Osteocyte (in vitro differentiated cells): Measurements from ENCODE around the gene FBLIM1. TPM values are rescaled to one million over a fixed set of nuclear protein-coding genes. Genes with fewer than 3 reads are reported as not detected.

Experiments used
- DNase-seq: peaks from one replicate; pipeline ENCODE4 v3.0.0; 2021; ENCODE audit warnings: mixed read lengths; ENCODE audit not compliant: unreplicated experiment; ENCODE audit errors: extremely low spot score
- H3K27ac Mint-ChIP-seq: one replicate; pipeline ENCODE4 v1.8.0; 2021; ENCODE audit warnings: mild to moderate bottlenecking, mixed read lengths; ENCODE audit not compliant: unreplicated experiment
- H3K27me3 Mint-ChIP-seq: one replicate; pipeline ENCODE4 v1.8.0; 2021; ENCODE audit warnings: mixed read lengths; ENCODE audit not compliant: unreplicated experiment
- H3K36me3 Mint-ChIP-seq: one replicate; pipeline ENCODE4 v1.8.0; 2021; ENCODE audit warnings: mixed read lengths; ENCODE audit not compliant: unreplicated experiment
- H3K4me1 Mint-ChIP-seq: one replicate; pipeline ENCODE4 v1.8.0; 2021; ENCODE audit warnings: mixed read lengths; ENCODE audit not compliant: unreplicated experiment
- H3K4me3 Mint-ChIP-seq: one replicate; pipeline ENCODE4 v1.8.0; 2021; ENCODE audit warnings: mild to moderate bottlenecking, moderate library complexity, mixed read lengths; ENCODE audit not compliant: unreplicated experiment
- H3K9me3 Mint-ChIP-seq: one replicate; pipeline ENCODE4 v1.8.0; 2021; ENCODE audit warnings: mixed read lengths; ENCODE audit not compliant: unreplicated experiment
- total RNA-seq: library from RNA; stranded (reverse); gene quantifications from 2 replicates; pipeline ENCODE4 v1.2.1, GENCODE V29; 2021
- TF ChIP-seq, protein P1 (sequence below): fragments of 200-600 bp; sonication (generic); IDR thresholded peaks from 2 replicates; pipeline ENCODE4 v1.5.0; 2021; ENCODE audit warnings: antibody characterized with exemption, mild to moderate bottlenecking, moderate library complexity

Gene FBLIM1
- total RNA-seq, 1 donor from 2014 or later: 149 TPM

DNA sequence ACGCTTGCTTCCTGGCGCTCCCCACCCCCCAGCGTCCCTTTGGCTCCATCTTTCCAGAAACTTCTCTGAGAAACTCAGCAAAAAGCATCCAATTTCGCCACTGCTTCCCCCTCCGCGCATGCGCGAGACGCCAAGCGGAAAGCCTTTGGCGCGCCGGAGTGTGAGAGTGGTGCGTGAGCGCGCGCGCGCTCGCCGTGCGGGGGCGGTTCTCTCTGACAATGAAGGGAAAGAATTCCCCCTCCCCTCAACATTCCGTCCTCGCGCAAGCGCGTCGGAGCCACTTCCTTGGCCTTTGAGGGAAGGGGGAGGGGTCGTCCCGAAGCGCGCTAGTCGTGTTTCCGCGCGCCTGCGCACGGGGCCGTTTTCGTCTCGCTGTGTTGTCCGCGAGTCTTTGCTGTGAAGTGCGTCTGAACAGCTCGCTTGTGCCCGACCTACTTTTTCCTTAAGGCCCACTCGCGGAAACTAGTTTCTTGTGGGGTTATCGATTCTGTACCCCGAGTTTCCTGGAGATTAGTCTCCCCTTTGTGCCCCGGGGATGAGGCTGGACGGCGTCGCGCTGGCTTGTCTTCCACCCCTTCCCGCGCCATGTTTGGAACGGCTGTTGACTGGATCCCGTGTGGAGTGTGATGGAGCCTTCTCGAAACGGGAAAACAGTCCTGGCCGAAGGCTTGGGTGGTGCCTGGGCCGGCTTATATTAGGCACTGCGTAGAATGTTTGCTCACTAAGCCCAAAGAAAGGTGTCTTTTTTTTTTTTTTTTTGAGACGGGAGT lies 77.3 kb downstream of the FBLIM1 start:
- TF ChIP-seq, protein P1, sequence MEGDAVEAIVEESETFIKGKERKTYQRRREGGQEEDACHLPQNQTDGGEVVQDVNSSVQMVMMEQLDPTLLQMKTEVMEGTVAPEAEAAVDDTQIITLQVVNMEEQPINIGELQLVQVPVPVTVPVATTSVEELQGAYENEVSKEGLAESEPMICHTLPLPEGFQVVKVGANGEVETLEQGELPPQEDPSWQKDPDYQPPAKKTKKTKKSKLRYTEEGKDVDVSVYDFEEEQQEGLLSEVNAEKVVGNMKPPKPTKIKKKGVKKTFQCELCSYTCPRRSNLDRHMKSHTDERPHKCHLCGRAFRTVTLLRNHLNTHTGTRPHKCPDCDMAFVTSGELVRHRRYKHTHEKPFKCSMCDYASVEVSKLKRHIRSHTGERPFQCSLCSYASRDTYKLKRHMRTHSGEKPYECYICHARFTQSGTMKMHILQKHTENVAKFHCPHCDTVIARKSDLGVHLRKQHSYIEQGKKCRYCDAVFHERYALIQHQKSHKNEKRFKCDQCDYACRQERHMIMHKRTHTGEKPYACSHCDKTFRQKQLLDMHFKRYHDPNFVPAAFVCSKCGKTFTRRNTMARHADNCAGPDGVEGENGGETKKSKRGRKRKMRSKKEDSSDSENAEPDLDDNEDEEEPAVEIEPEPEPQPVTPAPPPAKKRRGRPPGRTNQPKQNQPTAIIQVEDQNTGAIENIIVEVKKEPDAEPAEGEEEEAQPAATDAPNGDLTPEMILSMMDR: no peak
- Mint-ChIP-seq H3K4me3 (peak overlapping the region; percentile 93), H3K27ac (peak overlapping the region; percentile 99), H3K4me1 (peaks cover 25% of the 10 kb centered on the region), H3K27me3 (no peaks in the 10 kb centered on the region), H3K9me3 (no peaks in the 10 kb centered on the region), H3K36me3 (peaks cover 1% of the 10 kb centered on the region)
- peak; percentile 100 for DNase-seq

Other genes starting within 250 kb of the FBLIM1 start
- 12.6 and 13.8 TPM in 2 replicates for gene CASP9, start 234.6 kb upstream of the FBLIM1 start, total RNA-seq
- gene DNAJC16, start 231.9 kb upstream of the FBLIM1 start, total RNA-seq: 20.8 and 28.8 TPM in 2 replicates
- gene AGMAT, start 173.7 kb upstream of the FBLIM1 start, total RNA-seq: 0.13 and 0.19 TPM in 2 replicates
- gene DDI2, start 141.3 kb upstream of the FBLIM1 start, total RNA-seq: 20.0 and 23.4 TPM in 2 replicates
- gene PLEKHM2, start 74.5 kb upstream of the FBLIM1 start, total RNA-seq: 82.0 and 88.1 TPM in 2 replicates
- 1.3 and 2.8 TPM in 2 replicates for gene SLC25A34, start 22.5 kb upstream of the FBLIM1 start, total RNA-seq
- not detected in 2 replicates for gene TMEM82, start 16.3 kb upstream of the FBLIM1 start, total RNA-seq
- gene UQCRHL, start 48.9 kb downstream of the FBLIM1 start, total RNA-seq: 1.5 and 1.6 TPM in 2 replicates
- 54.0 and 59.8 TPM in 2 replicates for gene SPEN, start 88.9 kb downstream of the FBLIM1 start, total RNA-seq
- gene ZBTB17, start 217.3 kb downstream of the FBLIM1 start, total RNA-seq: 34.7 and 37.2 TPM in 2 replicates
- not detected in 2 replicates for gene SRARP, start 245.4 kb downstream of the FBLIM1 start, total RNA-seq